Neural cell (in vitro differentiated cells): ENCODE measurements around the gene PEAK1. TPM values are rescaled to one million over a fixed set of nuclear protein-coding genes. Genes with fewer than 3 reads are reported as not detected.

Source experiments
- H2AFZ ChIP-seq: fragments of 200-600, 300-800 bp; sonication (generic), shearing (Covaris generic); 2 replicates; pipeline ENCODE4 v1.6.0; 2014; ENCODE audit warnings: low read depth, mild to moderate bottlenecking, antibody characterized with exemption, low read length, moderate library complexity
- H3F3A ChIP-seq: fragments of 200-600 bp; shearing (Covaris generic); 2 replicates; pipeline ENCODE4 v1.6.1; 2016; ENCODE audit warnings: mild to moderate bottlenecking, moderate library complexity, mixed read lengths, antibody characterized with exemption, low read length; ENCODE audit not compliant: insufficient read depth, poor library complexity, severe bottlenecking
- H3K27ac ChIP-seq: fragments of 200-600, 300-800 bp; sonication (generic), shearing (Covaris generic); 2 replicates; pipeline ENCODE4 v1.5.1; 2014; ENCODE audit warnings: mild to moderate bottlenecking, low read length, moderate library complexity
- H3K27me3 ChIP-seq: fragments of 300-800, 200-600 bp; sonication (generic), shearing (Covaris generic); 2 replicates; pipeline ENCODE4 v1.6.0; 2014; ENCODE audit warnings: mild to moderate bottlenecking, low read depth, low read length, moderate library complexity; ENCODE audit not compliant: insufficient read depth
- H3K36me3 ChIP-seq: fragments of 300-800, 200-600 bp; sonication (generic), shearing (Covaris generic); 2 replicates; pipeline ENCODE4 v1.5.1; 2014; ENCODE audit warnings: mild to moderate bottlenecking, antibody characterized with exemption, low read length, moderate library complexity; ENCODE audit not compliant: insufficient read depth
- H3K4me2 ChIP-seq: fragments of 300-800, 200-600 bp; sonication (generic), shearing (Covaris generic); 2 replicates; pipeline ENCODE4 v1.6.0; 2014; ENCODE audit warnings: mild to moderate bottlenecking, low read length
- H3K4me3 ChIP-seq: fragments of 300-800, 200-600 bp; sonication (generic), shearing (Covaris generic); 2 replicates; pipeline ENCODE4 v1.5.1; 2014; ENCODE audit warnings: mild to moderate bottlenecking, low read length, moderate library complexity
- H3K79me2 ChIP-seq: fragments of 200-600 bp; shearing (Covaris generic); replicated peaks from 2 replicates; pipeline ENCODE4 v1.6.0; 2014; ENCODE audit warnings: mild to moderate bottlenecking, low read length, moderate library complexity; ENCODE audit not compliant: insufficient read depth
- H3K9ac ChIP-seq: fragments of 300-800, 200-600 bp; sonication (generic), shearing (Covaris generic); 2 replicates; pipeline ENCODE4 v1.6.1; 2016; ENCODE audit warnings: mild to moderate bottlenecking, low read length, mixed read lengths
- H3K9me2 ChIP-seq: fragments of 200-600 bp; shearing (Covaris generic); 2 replicates; pipeline ENCODE4 v1.6.1; 2016; ENCODE audit warnings: mild to moderate bottlenecking, low read length, mixed read lengths; ENCODE audit not compliant: insufficient read depth
- H3K9me3 ChIP-seq: fragments of 200-600, 300-800 bp; sonication (generic), shearing (Covaris generic); 2 replicates; pipeline ENCODE4 v1.6.1; 2016; ENCODE audit warnings: mild to moderate bottlenecking, mixed run types, low read length, moderate library complexity, mixed read lengths
- H4K20me1 ChIP-seq: fragments of 200-600 bp; shearing (Covaris generic); 2 replicates; pipeline ENCODE4 v1.6.1; 2016; ENCODE audit warnings: mild to moderate bottlenecking, mixed run types; ENCODE audit not compliant: insufficient read depth
- CTCF ChIP-seq: fragments of 450-650 bp; IDR thresholded peaks from 2 replicates; pipeline ENCODE4 v1.5.1; 2014; ENCODE audit warnings: antibody characterized with exemption, mild to moderate bottlenecking, moderate library complexity; ENCODE audit not compliant: poor library complexity, severe bottlenecking
- EP300 ChIP-seq: fragments of 450-650 bp; conservative IDR thresholded peaks from 2 replicates; pipeline ENCODE4 v1.6.1; 2014; ENCODE audit warnings: antibody characterized with exemption, mild to moderate bottlenecking, moderate library complexity; ENCODE audit not compliant: poor library complexity, severe bottlenecking
- EZH2 ChIP-seq: fragments of 200-600, 300-800 bp; shearing (Covaris generic), sonication (generic); IDR thresholded peaks from 2 replicates; pipeline ENCODE4 v1.6.1; 2014; ENCODE audit warnings: antibody characterized with exemption, low read length, borderline replicate concordance, mild to moderate bottlenecking; ENCODE audit not compliant: insufficient read depth, poor library complexity, severe bottlenecking
- MXI1 ChIP-seq: fragments of 450-650 bp; conservative IDR thresholded peaks from 2 replicates; pipeline ENCODE4 v1.6.1; 2014; ENCODE audit warnings: antibody characterized with exemption, mild to moderate bottlenecking; ENCODE audit not compliant: poor library complexity, severe bottlenecking
- POLR2AphosphoS5 ChIP-seq: IDR thresholded peaks from 2 replicates; pipeline ENCODE4 v1.6.1; 2012
- RAD21 ChIP-seq: fragments of 450-650 bp; conservative IDR thresholded peaks from 2 replicates; pipeline ENCODE4 v1.6.1; 2014; ENCODE audit warnings: antibody characterized with exemption, mild to moderate bottlenecking, moderate library complexity
- SMC3 ChIP-seq: fragments of 450-650 bp; conservative IDR thresholded peaks from 2 replicates; pipeline ENCODE4 v1.6.1; 2014; ENCODE audit warnings: antibody characterized with exemption, mild to moderate bottlenecking, moderate library complexity; ENCODE audit not compliant: poor library complexity
- TAF1 ChIP-seq: IDR thresholded peaks from 2 replicates; pipeline ENCODE4 v1.6.1; 2012; ENCODE audit warnings: low read depth
- polyA plus RNA-seq: library from polyadenylated mRNA; depleted of rRNA; stranded (reverse); fragments of >200 nt; gene quantifications from 2 replicates; pipeline ENCODE4 v1.2.3, GENCODE V29; 2014
- TF ChIP-seq, protein P1 (sequence below): IDR thresholded peaks from 2 replicates; pipeline ENCODE4 v1.6.1; 2012; ENCODE audit warnings: borderline replicate concordance

Gene PEAK1
- polyA plus RNA-seq, 1 donor from 2014 or later: 5.8 TPM

DNA sequence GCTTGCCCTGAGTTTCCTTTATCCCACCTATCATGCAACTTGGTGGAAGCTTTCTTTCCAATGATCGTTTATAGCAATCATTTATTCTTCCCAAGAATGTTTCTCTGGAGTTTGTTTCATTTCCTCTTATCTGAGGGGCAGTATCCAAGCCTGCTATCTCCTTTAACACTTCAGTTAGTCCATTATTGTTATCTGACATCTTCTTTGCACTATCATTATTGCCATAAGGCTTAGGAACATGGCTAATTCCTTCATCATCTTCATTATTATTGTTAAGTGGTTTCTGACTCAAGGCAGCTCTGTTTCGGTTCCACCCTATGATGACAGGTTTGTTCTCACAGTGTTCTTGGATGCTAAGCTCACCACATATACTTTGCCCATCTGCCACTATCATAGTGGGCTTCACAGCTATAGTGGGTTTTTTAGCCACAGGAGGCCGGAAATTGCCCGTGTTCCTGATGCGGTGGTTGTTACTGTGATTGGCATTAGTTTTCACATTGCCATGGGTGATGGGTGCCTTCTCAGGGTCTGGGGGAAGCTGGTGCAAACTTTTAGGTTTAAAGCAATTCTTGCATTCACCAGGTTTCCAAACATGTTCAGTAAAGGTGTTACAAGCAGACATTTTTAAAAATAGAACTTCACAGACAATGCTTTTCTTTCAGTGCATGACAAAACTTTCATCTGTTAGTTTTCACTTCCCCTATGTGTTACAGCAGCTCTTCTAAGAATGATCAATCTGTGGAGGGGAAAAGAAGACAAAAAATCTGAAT, 238.4 kb downstream of the PEAK1 start:
- no peak overlapping the region for H3K27ac ChIP-seq
- no peak overlapping the region for H3K4me3 ChIP-seq
- H3K9me2 ChIP-seq: no peaks in the 10 kb centered on the region
- H3F3A ChIP-seq: no peaks in the 10 kb centered on the region
- no peak overlapping the region for H2AFZ ChIP-seq
- H3K36me3 ChIP-seq: no peaks in the 10 kb centered on the region
- no peaks in the 10 kb centered on the region for H4K20me1 ChIP-seq
- no peak overlapping the region for H3K9ac ChIP-seq
- H3K27me3 ChIP-seq: no peaks in the 10 kb centered on the region
- no peak overlapping the region for H3K4me2 ChIP-seq
- TF ChIP-seq TAF1: no peak
- H3K79me2 ChIP-seq: no peaks in the 10 kb centered on the region
- no peaks in the 10 kb centered on the region for H3K9me3 ChIP-seq

GRCh38 chr15:77180757-77181156, 239.1 kb downstream of the PEAK1 start:
- no peaks in the 10 kb centered on the region for H3K79me2 ChIP-seq
- TF ChIP-seq, protein P1, sequence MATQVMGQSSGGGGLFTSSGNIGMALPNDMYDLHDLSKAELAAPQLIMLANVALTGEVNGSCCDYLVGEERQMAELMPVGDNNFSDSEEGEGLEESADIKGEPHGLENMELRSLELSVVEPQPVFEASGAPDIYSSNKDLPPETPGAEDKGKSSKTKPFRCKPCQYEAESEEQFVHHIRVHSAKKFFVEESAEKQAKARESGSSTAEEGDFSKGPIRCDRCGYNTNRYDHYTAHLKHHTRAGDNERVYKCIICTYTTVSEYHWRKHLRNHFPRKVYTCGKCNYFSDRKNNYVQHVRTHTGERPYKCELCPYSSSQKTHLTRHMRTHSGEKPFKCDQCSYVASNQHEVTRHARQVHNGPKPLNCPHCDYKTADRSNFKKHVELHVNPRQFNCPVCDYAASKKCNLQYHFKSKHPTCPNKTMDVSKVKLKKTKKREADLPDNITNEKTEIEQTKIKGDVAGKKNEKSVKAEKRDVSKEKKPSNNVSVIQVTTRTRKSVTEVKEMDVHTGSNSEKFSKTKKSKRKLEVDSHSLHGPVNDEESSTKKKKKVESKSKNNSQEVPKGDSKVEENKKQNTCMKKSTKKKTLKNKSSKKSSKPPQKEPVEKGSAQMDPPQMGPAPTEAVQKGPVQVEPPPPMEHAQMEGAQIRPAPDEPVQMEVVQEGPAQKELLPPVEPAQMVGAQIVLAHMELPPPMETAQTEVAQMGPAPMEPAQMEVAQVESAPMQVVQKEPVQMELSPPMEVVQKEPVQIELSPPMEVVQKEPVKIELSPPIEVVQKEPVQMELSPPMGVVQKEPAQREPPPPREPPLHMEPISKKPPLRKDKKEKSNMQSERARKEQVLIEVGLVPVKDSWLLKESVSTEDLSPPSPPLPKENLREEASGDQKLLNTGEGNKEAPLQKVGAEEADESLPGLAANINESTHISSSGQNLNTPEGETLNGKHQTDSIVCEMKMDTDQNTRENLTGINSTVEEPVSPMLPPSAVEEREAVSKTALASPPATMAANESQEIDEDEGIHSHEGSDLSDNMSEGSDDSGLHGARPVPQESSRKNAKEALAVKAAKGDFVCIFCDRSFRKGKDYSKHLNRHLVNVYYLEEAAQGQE: no peak
- no peak for TF ChIP-seq CTCF
- no peak for TF ChIP-seq EP300
- no peak for TF ChIP-seq SMC3
- TF ChIP-seq TAF1: no peak
- no peak overlapping the region for H3K9ac ChIP-seq
- H3K9me2 ChIP-seq: no peaks in the 10 kb centered on the region
- no peak overlapping the region for H3K27ac ChIP-seq
- no peaks in the 10 kb centered on the region for H3K36me3 ChIP-seq
- no peaks in the 10 kb centered on the region for H3F3A ChIP-seq
- H4K20me1 ChIP-seq: no peaks in the 10 kb centered on the region
- H3K27me3 ChIP-seq: no peaks in the 10 kb centered on the region
- no peaks in the 10 kb centered on the region for H3K9me3 ChIP-seq
- H3K4me3 ChIP-seq: no peak overlapping the region
- no peak overlapping the region for H2AFZ ChIP-seq
- no peak overlapping the region for H3K4me2 ChIP-seq

GRCh38 chr15:77180270-77180669, 239.6 kb downstream of the PEAK1 start:
- Histone ChIP-seq H3K36me3 (no peaks in the 10 kb centered on the region), H3K27me3 (no peaks in the 10 kb centered on the region), H3F3A (no peaks in the 10 kb centered on the region), H3K4me2 (no peak overlapping the region), H3K9me3 (no peaks in the 10 kb centered on the region), H3K27ac (no peak overlapping the region), H2AFZ (no peak overlapping the region), H3K9ac (no peak overlapping the region), H3K79me2 (no peaks in the 10 kb centered on the region), H3K9me2 (no peaks in the 10 kb centered on the region), H3K4me3 (no peak overlapping the region), H4K20me1 (no peaks in the 10 kb centered on the region)
- no peak for TF ChIP-seq TAF1
- TF ChIP-seq RAD21: no peak
- TF ChIP-seq, protein P1: no peak
- TF ChIP-seq SMC3: no peak
- no peak for TF ChIP-seq CTCF
- no peak for TF ChIP-seq EP300
- TF ChIP-seq POLR2AphosphoS5: no peak
- no peak for TF ChIP-seq EZH2
- TF ChIP-seq MXI1: no peak
